A172 (cell line): Measurements from ENCODE around the gene HIF3A. TPM values are rescaled to one million over a fixed set of nuclear protein-coding genes. Genes with fewer than 3 reads are reported as not detected.

Source experiments
- DNase-seq: peaks from one replicate; pipeline ENCODE4 v3.0.0-alpha.2; 2015; ENCODE audit warnings: low spot score
- total RNA-seq: library from RNA; depleted of rRNA; stranded (reverse); fragments of >200 nt; shearing (Covaris generic); gene quantifications from 2 replicates; pipeline ENCODE4 v1.2.3, GENCODE V29; 2014; rRNA removed

Gene HIF3A
- total RNA-seq, 1 experiment from 2014 or later, result not detected

- no peak for DNase-seq
Measured at GRCh38 chr19:46381756-46382345, 85.0 kb downstream of the HIF3A start.

- no peak for DNase-seq
Measured at GRCh38 chr19:46383171-46383815, 86.5 kb downstream of the HIF3A start.

- DNase-seq, result no peak
Measured at GRCh38 chr19:46383846-46384245, 87.0 kb downstream of the HIF3A start.

- DNase-seq, result no peak
Measured at GRCh38 chr19:46384396-46384795, 87.6 kb downstream of the HIF3A start.

GRCh38 chr19:46385636-46386035 is 88.8 kb downstream of the HIF3A start:
- DNase-seq, result no peak

- no peak for DNase-seq
Measured at GRCh38 chr19:46386151-46386550, 89.3 kb downstream of the HIF3A start.

GRCh38 chr19:46386996-46387712 is 90.3 kb downstream of the HIF3A start:
- DNase-seq, result no peak

GRCh38 chr19:46387713-46388130 is 90.9 kb downstream of the HIF3A start:
- no peak for DNase-seq

- DNase-seq, result no peak
Measured at GRCh38 chr19:46388311-46389095, 91.7 kb downstream of the HIF3A start.

- DNase-seq, result no peak
Measured at GRCh38 chr19:46390121-46390858, 93.4 kb downstream of the HIF3A start.

- DNase-seq, result no peak
Measured at GRCh38 chr19:46390866-46391265, 94.0 kb downstream of the HIF3A start.

- no peak for DNase-seq
Measured at GRCh38 chr19:46391296-46392251, 94.7 kb downstream of the HIF3A start.

- no peak for DNase-seq
Measured at GRCh38 chr19:46392252-46392801, 95.5 kb downstream of the HIF3A start.

- DNase-seq, result no peak
Measured at GRCh38 chr19:46392837-46393236, 96.0 kb downstream of the HIF3A start.

Other genes with a start within 250 kb of the HIF3A start
- 0.53 TPM in 1 of 2 replicates, not detected in the other for gene IGFL3, start 172.4 kb upstream of the HIF3A start, total RNA-seq
- gene IGFL2, start 148.8 kb upstream of the HIF3A start, total RNA-seq, result not detected in 2 replicates
- 0.67 TPM in 1 of 2 replicates, not detected in the other for gene IGFL1, start 67.3 kb upstream of the HIF3A start, total RNA-seq
- gene PPP5C, start 50.0 kb downstream of the HIF3A start, total RNA-seq, result 40.4 and 53.1 TPM in 2 replicates
- not detected in 2 replicates for gene CCDC8, start 116.5 kb downstream of the HIF3A start, total RNA-seq
- not detected in 2 replicates for gene PNMA8C, start 131.9 kb downstream of the HIF3A start, total RNA-seq
- not detected in 2 replicates for gene PNMA8A, start 174.5 kb downstream of the HIF3A start, total RNA-seq
- gene PNMA8B, start 198.8 kb downstream of the HIF3A start, total RNA-seq, result not detected in 2 replicates